NCI-H526 treated with DMSO at 0.1 percent for 48 hours (cell line): ENCODE measurements around the gene PHF14.

ENCODE experiments used
- DNase-seq: peaks from one replicate; lab custom pipeline; 2025; lab: John Stamatoyannopoulos, UW

PHF14 gene

GRCh38 chr7:11212080-11212711, 238.5 kb downstream of the PHF14 start:
- peak; percentile 95 for DNase-seq

- DNase-seq, result peak; percentile 42
Measured at GRCh38 chr7:11212816-11213215, 239.1 kb downstream of the PHF14 start.

- no peak for DNase-seq
Measured at GRCh38 chr7:11213266-11213665, 239.6 kb downstream of the PHF14 start.

- no peak for DNase-seq
Measured at GRCh38 chr7:11216276-11216675, 242.6 kb downstream of the PHF14 start.

DNA sequence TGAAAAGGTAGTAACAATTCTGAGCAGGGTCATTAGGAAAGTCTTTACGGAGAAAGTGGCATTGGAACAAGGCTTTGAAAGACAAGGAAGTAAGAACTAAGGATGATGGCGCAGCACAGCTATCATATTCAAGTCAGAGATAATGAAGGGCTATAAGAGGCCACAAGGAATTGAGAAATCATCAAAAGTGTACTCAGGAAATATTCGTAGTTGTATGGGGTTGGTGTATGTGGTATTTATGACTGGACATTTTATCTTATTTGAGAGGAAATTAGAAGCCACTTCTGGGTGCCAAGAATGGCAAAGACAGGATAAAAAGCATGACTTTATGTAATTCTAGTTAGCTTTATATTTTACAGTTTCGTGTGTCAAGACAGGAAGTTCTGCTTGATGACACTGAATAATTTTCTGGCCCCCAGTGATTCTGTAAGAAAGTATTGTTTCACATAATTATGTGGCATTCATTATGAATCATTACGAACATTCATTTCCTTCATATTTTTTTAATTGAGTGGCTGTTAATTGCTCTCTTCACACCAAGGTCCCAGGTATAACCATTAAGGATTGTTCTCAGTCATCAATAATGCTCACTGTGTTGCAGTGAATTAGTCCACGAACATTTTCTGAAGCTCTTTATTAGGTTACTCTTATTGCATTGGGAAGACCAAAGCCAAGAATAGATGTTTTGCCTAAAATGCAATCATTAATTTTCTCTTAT, 244.3 kb downstream of the PHF14 start:
- DNase-seq, result no peak
